Hematopoietic multipotent progenitor cell treated with erythropoietin and hydrocortisone succinate and interleukin-3 and kit ligand, for 17 days (in vitro differentiated cells): ENCODE data around the gene MDGA2.
"Not testable (repeated sequence)": the region's sequence is repeated elsewhere in the genome, so short reads cannot be mapped to it uniquely, and the experiment has no call there.

Source experiments
- DNase-seq: peaks from one replicate; pipeline ENCODE4 v3.0.0-alpha.2; 2015; ENCODE audit warnings: low spot score

MDGA2 gene

GRCh38 chr14:46915539-46915938 is 759.9 kb downstream of the MDGA2 start:
- DNase-seq, result not testable (repeated sequence)

GRCh38 chr14:46902837-46903236 is 772.6 kb downstream of the MDGA2 start:
- no peak for DNase-seq

GRCh38 chr14:46894476-46894875 is 780.9 kb downstream of the MDGA2 start:
- no peak for DNase-seq

- DNase-seq, result no peak
Observed at GRCh38 chr14:46887144-46887543, 788.3 kb downstream of the MDGA2 start.

GRCh38 chr14:46885566-46885965 is 789.8 kb downstream of the MDGA2 start:
- no peak for DNase-seq

GRCh38 chr14:46861753-46862152 is 813.7 kb downstream of the MDGA2 start:
- DNase-seq, result no peak

- DNase-seq, result no peak
Observed at GRCh38 chr14:46840944-46841720, 834.3 kb downstream of the MDGA2 start.

GRCh38 chr14:46820291-46820690 is 855.1 kb downstream of the MDGA2 start:
- DNase-seq, result no peak

- no peak for DNase-seq
Observed at GRCh38 chr14:46819117-46819516, 856.3 kb downstream of the MDGA2 start.

GRCh38 chr14:46818147-46818546 is 857.3 kb downstream of the MDGA2 start:
- DNase-seq, result no peak

GRCh38 chr14:46793144-46793543 is 882.3 kb downstream of the MDGA2 start:
- no peak for DNase-seq
